H1 (cell line): ENCODE data around the gene CACNG1.

Experiments
- CTCF ChIP-seq, 3 experiments: IDR thresholded peaks; 1 replicate in 2 of 3; 2 replicates in 1 of 3; pipeline versions ENCODE4 v1.5.1 to v1.6.1; 2011; ENCODE audit warnings: low read length in 3 of 3, mild to moderate bottlenecking in 3 of 3, inconsistent platforms in 2 of 3, low read depth in 1 of 3, moderate library complexity in 1 of 3; ENCODE audit not compliant: insufficient read depth in 1 of 3; ENCODE audit errors: control extremely low read depth in 1 of 3
- RAD21 ChIP-seq, 2 experiments: IDR thresholded peaks in 1 of 2; conservative IDR thresholded peaks in 1 of 2; 2 replicates each; pipeline ENCODE4 v1.6.1; 2011; ENCODE audit warnings: low read depth in 2 of 2, low read length in 2 of 2, improper control_type of control experiment in 1 of 2, inconsistent platforms in 1 of 2, mild to moderate bottlenecking in 1 of 2, moderate library complexity in 1 of 2
- RFX5 ChIP-seq: IDR thresholded peaks from 2 replicates; pipeline ENCODE4 v1.6.1; 2011; ENCODE audit warnings: low read depth, low read length, improper control_type of control experiment, borderline replicate concordance
- SP1 ChIP-seq: IDR thresholded peaks from 2 replicates; pipeline ENCODE4 v1.6.1; 2011; ENCODE audit warnings: low read depth, low read length

DNA sequence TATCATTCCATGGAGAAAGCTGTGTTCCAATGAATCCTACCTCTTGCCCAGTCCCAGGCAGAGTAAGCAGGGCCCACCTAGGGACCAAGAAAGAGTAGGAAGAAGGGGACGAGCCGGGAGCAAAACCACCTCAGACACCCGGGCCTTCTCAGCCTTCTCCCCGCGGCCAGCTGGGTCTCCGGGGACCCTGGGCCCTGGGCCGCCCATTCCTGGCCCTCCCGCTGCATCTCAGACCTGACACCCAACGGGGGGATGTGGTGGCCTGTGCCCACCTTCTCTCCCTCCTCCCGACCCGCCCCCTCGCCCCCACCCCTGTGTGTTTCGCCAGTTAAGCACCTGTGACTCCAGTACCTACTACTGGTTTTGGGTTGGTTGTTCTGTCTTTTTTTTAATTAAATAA, 11.4 kb upstream of the CACNG1 start:
- no peak for TF ChIP-seq RFX5
- no peak for TF ChIP-seq SP1
- no peak for TF ChIP-seq CTCF (IDR thresholded peaks at IDR 0.05; ENCODE audit: control extremely low read depth in 1 of 3, insufficient read depth in 1 of 3, low read depth in 1 of 3, low read length in 3 of 3)
- TF ChIP-seq RAD21 (IDR thresholded peaks at IDR 0.05 in 1 of 2, conservative IDR thresholded peaks at IDR 0.05 in 1 of 2; ENCODE audit: low read depth in 2 of 2, low read length in 2 of 2) = no peak
